CD4-positive, alpha-beta T cell treated with Interleukin-2 at 100 ng/mL for 4 hours (primary cell): ENCODE measurements around the gene TNFRSF14.

Experiments used
- DNase-seq: peaks from one replicate; pipeline ENCODE4 v3.0.0-alpha.2; 2020; ENCODE audit warnings: low spot score

TNFRSF14 gene

DNA sequence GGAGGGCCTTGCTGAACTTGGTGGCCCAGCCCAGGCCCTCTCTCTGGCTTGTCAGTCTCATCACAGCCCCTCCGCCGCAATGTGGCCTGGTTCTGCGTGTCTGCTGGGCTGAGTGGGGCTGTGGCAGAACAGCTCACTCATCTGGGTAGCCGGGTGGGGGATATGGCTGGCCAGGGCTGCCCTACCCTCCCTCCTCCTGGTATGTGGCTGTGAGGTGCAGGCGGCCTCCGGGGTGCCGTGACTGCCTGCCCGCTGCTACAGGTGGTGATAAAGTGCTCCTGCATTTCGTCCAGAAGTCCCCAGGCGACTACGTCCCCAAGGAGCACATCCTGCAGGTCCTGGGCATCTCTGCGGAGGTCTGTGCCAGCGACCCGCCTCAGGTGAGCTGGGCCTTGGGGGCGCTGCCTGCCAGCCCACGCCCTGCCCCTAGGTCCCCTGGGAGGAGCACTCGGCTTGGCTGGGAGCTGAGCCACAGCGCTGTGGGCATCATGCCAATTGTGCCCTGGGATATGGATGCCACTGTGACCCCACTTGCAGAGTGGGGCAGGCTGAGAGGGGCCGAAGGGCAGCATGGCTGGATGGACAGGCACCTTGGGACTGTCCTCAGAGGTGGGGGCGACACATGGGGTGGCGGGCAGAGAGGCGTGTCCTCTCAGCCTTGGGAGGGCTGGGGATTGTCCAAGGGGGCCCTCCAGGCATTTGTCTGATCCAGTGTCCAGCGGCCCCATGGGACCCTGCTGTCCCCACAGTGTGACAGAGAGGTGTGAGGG, 32.7 kb downstream of the TNFRSF14 start:
- DNase-seq, result no peak

GRCh38 chr1:2589431-2590232, 33.5 kb downstream of the TNFRSF14 start:
- no peak for DNase-seq

DNA sequence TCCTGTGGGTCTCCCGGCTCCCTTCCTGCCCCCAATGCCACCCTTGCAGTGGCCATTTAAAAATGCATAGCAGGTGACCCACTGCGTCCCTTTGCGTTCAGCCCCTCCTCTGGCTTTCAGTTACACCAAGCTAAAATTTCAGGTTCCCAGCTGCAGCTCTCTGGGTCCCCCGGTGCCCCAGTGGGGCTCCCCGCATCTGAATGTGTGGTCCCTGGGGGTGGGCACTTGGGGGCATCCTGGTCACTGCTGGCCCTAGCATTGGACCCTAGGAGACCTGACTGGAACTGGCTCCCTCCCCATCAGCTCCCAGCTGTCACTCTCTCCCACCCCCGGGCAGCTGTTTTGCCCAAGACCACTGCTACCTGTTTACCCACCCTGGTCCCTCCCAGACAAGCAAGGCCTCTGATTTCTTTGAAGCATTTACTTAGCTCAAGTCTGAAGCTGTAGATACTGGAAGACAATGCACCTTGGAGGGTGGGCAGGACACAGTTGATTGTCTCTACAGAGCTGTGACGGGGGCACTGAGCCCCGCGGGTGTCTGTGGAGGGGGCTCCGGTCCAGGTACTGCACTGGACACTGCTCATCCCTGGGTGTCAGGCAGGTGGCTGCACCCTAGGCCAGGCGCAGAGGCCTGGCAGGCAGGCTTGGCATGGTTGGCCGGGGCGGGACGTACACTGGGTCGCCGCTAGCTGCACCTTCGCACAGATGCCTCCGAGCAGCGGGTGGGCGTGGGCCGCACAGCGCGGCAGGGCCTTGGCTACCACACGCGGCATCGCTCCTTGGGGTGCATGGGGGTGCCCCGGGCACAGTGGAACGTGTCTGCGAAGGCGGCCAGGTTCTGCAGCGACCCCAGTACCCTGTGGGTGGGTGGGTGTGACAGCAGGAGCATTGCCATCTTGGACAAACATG, 34.3 kb downstream of the TNFRSF14 start:
- DNase-seq, result no peak

GRCh38 chr1:2591233-2591580, 35.0 kb downstream of the TNFRSF14 start:
- DNase-seq, result no peak

DNA sequence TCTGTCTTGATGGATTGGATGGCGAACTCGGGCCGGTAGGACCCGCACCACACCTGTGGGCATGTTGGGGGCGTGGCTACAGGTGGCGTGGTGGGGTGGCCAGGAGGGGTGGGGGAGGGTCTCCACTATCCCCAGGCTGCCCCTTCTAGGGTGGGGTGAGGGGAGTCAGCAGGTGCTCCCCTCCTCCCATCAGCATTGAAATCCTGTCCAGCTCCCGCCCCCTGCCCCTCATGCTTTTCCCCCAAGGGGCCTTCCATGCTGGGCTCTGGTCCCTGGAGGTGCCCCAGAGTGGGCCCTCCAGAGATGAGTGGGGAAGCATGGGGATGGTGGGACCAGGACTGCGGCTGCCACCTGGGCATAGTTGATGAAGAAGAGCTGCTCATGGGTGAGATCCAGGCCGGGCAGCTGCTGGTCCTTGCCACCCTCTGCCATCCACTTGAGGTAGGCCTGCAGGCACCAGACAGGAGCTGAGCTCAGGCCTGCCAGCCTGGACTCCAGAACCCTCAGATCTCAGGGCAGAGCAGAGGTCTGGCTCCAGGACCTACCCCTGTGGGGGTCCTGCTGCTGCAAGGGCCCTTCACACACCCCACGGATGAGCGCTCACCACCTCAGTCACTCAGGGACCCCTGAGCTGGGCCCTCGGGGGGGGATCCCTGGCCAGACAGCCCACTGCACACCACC, 35.5 kb downstream of the TNFRSF14 start:
- no peak for DNase-seq

GRCh38 chr1:2592672-2593071, 36.5 kb downstream of the TNFRSF14 start:
- DNase-seq, result no peak

GRCh38 chr1:2593251-2593878, 37.2 kb downstream of the TNFRSF14 start:
- DNase-seq, result no peak

DNA sequence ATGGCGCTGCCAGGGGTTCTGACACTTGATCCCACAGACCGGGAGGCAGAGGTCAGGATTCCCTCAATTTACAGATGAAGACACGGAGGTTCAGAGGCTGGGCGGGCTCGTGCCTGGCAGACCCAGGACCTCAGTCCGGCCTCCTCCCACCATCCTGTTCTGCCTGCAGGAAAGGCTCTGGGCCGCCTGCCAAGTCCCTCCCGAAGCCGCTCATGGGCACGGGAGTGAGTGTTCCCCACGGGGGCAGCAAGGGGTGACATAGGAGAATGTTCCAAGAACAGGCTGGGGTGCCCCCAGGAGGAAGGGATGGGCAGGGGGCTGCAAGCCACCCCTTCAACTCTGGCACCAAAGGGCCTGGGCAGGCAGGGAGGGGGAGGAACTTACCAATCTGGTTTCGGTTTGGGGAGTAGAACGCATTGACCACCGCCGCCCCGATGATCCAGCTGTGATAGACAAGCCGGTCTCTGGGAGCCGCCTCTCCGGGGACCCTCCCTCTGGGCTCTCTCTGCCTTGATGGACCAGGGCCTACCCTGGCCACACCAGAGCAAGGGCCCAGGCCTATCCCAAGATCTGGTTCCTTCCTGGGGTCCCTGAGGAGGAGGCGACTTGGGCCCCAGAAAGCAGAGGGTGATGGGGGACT, 38.0 kb downstream of the TNFRSF14 start:
- no peak for DNase-seq

DNA sequence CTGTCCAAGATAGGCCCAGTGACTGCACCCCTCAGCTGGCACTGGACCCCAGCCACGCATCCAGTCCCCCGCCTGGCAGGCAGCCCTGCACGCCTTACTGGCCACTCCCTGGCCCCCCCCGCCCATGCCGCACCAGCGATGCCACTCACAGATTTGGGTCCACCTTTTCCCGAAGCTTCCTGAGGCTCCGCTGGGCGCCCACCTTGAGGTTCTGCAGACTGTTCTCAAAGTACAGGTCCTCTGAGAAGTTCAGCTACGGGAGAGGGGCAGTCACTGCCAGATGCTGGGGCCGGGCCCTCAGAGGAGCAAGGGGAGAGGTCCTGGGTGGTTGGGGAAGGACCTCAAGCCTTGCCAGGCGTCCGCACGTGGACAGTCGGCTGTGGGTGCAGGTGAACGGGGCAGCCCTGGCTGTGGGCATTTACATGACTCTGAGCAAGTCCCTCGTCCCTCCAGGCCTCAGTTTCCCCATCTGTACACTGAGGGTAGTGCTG, 38.5 kb downstream of the TNFRSF14 start:
- no peak for DNase-seq

- DNase-seq, result no peak
Observed at GRCh38 chr1:2595261-2595811, 39.2 kb downstream of the TNFRSF14 start.

DNA sequence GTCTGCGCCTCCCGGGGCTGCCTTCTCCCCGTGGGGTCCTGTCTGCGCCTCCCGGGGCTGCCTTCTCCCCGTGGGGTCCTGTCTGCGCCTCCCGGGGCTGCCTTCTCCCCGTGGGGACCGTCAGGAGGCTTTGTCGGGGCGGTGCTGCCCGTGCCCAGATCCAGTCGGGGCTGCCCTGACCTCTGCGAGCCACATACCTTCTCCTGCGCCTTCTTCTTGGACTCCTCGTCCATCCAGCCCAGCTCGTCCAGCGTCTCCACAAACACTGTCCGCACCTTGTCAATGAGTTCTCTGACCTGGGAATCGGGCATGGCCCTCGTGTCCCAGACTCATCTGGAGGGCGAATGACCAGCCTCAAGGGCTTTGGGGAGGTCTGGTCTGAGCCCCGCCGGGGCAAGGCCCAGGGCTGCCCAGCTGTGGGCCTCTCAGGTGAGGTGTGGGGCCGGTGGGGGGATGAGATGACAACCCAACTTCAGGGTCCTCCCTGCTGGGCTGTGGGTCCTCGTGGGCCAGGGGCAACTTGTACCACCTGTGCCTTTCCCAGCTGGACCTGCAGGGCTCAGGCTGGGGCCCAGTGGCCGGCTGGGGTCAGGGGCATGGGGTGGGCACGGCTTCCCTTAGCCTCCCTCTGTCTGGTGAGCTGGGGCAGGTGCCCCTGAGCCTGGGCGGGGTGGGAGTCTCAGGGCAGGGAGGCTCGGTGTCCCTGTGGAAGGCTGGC, 39.8 kb downstream of the TNFRSF14 start:
- DNase-seq, result no peak

DNA sequence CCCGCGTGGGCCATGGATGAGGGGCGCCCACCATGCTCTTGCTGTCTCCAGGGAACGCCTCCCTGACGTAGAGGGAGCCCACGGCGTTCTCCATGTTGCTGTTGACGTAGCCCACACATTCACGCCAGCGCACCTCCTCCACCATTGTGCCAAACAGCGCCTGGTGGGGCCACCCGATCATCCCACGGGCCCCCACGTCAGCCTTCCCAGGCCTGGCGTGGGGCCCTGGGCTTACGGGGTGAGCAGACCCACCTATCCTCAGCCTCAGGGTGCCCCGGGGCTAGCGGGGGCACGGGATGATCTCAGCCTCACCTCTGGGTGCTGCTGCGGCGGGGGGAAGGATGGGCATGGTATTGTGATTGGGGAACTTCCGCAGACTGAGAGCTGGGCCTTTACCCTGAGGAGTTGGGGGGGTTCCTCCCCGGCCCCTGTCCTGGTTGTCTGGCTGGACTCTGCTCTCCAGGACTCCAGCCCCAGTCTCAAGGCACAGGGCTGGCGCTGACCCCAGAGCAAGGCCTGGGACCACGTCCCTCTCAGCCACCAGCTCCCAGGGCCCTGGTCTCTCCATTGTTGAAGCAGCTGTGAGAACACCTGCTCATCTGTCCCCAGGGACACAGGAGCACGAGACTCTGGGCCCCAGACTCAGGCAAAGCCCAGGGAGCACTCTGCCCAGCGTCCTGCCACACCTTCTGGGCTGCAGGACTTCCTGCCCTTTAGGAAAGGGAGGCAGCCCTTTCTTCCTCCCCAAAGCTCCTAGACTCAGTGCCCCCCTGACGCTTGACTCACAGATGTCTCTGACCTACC, 40.6 kb downstream of the TNFRSF14 start:
- DNase-seq, result no peak

DNA sequence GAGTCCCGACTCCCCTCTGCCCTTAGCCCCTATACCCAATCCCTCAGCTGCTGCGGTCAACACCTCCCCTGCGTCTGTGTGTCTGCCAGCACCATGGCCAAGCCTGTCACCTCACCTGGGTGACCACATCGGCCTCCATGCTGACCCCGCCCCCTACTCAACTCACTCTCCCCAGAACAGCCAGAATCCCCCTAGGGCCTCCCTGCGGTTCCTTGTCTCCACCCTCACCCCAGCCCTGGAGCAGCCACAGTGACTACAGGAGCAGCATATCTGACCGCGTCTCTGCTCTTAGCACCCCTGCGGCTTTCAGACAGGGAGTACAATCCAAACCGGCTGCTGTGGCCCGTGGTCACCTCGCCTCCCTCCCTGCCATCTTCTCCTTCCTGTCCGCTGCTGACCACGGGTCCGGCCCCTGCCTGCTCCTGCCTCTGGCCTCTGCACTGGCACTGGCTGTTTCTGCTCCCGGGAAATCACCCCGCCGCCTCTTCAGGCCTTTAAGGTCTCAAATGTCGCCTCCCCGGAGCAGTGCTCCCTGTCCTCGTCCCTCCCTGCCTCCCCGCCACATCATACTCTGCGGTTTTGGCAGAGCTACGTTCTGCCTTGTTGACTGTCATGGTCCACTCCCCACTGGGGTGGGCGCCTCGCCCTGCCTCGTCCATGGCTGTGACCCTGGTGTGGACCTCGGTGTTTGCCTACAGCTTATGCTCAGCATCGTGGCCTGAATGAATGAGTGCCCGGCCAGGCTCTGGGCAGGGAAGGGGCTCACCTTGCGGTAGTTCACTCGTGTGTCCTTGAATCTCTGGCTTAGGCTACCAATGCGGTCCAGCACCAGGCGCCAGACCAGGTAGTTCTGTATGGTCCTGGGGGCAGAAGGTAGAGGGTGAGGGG, 41.5 kb downstream of the TNFRSF14 start:
- DNase-seq, result no peak

- DNase-seq, result no peak
Observed at GRCh38 chr1:2598329-2598931, 42.3 kb downstream of the TNFRSF14 start.

DNA sequence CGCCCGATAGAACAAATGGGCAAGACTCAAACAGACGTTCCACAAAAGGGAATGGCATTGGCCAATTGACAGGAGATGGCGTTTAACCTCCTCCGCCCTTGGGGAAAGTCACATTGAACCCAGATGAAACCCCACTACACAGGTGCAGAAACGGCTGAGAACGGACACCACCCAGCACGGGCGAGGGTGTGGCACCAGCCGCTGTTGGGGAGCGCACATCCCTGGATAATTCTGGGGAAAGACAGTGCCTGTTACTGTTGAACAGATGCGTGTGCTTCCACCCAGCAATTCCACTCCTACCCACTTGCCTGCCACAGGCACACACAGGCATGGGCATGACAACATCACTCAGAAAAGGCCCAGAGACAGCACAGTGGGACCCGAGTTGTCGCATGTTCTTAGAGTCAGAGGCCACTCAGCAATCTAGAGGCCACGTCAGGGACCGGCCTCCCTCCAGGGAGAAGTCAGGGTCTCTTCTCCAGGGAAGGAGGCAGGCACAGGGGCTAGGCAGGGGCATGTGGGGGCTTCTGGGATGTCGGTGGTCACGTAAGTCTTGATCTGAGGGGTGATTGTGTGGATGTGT, 45.6 kb downstream of the TNFRSF14 start:
- DNase-seq, result no peak

DNA sequence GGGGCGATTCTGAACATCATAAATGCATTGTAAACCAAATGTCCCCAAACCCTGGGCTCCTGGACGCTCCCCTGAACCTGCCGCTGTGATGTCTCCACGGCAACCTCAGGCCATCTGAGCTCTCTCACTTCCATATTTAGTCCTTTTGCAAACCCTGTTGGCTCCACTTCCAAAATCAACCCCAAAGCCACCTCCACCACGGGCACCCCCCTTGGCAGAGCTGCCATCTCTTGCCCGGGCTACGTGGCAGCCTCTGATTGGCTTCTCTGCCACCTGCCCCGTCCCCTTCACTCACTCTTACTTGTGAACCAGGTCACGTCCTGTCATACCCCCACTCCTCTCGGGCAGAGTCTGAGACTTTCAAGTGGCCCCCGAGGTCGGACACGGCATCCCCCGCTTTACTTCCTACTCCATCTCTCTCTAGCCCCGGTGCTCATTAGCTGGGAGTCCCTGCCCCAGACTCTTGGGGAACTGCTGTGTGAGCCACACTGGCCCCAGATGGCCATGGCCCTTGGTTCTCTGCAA, 46.2 kb downstream of the TNFRSF14 start:
- DNase-seq, result no peak
